NCI-H82 (cell line): Measurements from ENCODE around the gene SLC43A3.

Experiments
- DNase-seq: peaks from one replicate; lab custom pipeline; 2025; lab: John Stamatoyannopoulos, UW

The SLC43A3 gene

DNA sequence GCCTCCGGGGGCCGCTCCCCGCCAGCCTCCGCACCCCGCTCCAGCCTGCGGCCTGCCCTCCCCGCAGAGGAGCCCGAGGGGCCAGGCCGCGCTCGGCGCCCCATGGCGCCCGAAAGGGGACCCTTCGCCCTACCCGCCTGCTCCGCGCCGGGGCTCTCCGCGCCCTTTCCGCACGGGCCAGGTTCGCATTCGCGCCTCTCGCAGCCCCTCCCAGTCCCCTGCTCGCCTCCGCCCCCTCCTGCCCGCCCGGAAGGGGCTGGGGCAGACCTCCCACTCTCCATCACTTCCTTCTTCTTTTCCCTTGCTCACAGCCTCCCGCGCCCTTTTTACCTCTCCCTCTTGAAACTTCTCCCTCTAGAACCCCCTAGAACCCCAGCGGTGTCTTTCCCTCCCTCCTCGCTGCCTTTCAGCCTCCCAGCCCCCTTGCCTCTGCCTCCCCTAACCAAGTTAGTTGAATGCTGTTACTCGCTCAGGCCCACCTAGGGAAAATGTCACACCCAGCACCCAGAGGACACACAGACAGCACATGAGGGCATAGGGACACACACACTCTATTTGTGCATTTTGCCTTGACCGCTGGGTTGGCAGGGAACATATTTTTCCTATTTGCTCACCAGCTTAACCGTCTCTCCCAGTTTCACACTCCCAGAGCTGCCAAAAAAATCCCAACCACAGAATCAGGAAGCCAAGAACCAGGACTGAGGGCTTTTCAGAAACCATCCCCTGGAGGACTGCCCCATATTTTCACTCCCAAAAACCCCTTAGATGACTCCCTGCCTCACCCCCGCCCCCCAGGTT lies at the start of gene SLC43A3:
Gene SLC43A3, minus strand, starts transcription at position 193 of the 798 bp plus-strand sequence. CDS start 949 bp downstream, outside the sequence.
- peak; percentile 80 for DNase-seq

DNA sequence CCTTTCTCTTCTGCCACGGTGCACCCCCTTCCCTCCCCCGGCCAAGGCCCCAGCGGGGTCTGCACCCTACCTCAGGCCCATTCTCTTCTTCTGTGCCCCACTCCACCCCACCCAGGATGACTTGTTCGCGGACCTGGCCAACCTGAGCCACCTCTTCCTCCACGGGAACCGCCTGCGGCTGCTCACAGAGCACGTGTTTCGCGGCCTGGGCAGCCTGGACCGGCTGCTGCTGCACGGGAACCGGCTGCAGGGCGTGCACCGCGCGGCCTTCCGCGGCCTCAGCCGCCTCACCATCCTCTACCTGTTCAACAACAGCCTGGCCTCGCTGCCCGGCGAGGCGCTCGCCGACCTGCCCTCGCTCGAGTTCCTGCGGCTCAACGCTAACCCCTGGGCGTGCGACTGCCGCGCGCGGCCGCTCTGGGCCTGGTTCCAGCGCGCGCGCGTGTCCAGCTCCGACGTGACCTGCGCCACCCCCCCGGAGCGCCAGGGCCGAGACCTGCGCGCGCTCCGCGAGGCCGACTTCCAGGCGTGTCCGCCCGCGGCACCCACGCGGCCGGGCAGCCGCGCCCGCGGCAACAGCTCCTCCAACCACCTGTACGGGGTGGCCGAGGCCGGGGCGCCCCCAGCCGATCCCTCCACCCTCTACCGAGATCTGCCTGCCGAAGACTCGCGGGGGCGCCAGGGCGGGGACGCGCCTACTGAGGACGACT lies 49.3 kb upstream of the SLC43A3 start:
- DNase-seq = no peak

DNA sequence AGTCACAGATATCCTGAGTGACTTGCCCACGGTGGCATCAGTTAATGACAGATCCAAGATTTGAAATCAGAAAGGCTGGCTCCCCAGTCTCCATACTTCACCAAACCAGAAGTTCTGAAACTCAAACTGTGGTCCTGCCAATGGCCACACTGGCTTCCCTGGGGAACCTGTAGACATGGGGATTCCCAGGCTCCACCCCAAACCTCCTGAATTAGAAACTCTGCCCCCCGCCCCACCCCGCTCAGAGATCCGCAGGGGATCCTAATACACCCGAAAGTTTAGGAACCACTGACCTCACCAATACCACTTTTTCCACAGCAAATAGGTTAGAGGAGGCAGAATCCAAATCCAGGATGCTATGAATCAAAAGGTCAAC lies 48.7 kb upstream of the SLC43A3 start:
- no peak for DNase-seq

DNA sequence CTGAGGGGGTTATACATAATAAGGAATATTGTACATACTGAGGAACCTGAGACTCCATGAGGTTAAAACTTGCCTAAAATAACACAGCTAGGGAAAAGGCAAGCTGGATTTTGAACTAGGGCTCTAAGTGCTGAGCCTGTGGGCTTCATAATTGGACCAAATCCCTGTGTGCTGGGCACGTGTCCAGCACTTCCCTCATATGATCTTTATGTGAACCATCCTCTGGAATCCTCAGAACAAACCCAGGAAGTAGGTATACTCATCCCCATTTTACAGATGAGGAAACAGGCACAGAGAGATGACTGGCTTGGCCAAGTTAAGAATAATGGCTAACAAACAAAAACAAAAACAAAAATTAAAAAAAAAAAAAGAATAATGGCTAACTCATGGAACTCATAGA lies 48.3 kb upstream of the SLC43A3 start:
- no peak for DNase-seq

DNA sequence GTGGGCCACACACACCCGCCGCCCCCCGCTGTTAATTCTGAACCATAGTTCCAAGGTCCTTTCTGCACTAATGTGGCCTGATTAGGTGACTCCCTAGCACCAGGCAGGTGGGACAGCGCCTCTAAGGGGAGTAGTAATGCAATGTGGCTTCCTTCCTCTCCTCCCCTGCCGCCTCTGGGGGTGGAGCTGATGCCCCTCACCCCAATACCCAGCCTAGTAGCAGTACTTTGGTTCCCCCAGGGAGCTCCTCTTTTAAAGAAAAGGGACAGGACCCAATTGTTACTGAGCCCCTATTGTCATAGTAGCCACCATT lies 47.8 kb upstream of the SLC43A3 start:
- no peak for DNase-seq

DNA sequence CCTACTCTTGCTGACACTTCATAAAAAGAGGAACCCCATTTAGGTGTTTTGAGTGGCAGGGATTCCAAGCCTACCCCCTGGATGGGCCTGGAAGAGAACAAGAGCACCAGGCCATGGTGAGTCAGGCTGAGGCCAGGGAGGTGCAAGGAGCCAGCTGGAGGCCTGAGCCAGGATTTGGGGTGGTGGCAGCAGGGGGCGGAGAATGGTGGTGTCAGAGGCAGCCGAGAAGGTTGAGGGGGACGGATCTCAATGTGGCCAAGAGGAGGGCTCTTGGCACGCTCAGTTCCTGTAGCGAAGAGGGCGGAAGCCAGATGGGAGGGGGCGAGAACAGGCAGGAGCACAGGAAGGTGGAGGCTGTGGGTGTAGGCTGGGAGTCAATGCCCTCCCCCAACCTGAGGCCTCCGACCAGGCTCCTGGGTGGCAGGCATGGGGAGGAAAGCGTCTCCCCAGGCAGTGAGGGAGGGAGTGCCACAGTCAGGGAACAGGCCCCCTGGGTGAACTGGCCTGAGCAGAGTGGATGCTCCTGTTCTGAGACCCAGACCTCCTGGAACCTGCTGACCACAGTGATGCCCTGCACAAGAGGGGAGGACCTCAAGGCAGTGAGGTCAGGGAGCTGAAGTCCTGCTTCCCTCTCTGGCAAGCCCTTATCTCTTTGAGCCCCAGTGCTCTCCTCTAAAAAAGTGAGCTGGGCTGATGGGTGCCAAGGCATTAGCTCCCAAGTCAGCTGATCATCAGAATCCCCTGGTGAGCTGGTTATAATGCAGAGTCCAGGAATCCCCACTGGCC lies 47.3 kb upstream of the SLC43A3 start:
- peak; percentile 27 for DNase-seq

DNA sequence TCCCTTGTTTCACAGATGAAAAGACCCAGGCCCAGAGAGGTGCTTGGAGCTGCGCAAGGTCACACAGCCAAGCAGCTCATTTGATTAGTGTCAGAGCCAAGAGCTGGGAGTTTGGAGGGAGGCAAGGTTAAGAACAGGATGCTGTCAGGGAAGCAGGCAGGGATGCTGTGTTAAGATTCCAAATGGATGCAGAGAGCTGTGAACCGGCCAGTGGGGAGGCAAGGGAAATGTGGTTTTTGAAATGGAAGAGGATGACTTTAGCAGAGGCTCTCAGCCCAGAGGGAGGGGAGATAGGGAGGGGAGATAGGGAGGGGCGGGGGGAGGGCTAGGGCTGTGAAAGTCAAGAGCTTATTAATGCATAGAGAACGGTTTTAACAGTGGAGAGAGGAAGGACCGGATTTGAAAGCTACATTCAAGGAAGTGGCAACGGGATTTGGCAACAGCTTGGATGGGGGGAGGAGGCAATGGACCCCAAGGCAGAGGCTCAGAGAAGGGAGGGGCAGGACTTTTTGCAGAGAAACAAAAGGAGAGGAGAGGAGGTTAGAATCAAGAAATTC lies 46.4 kb upstream of the SLC43A3 start:
- peak; percentile 84 for DNase-seq

DNA sequence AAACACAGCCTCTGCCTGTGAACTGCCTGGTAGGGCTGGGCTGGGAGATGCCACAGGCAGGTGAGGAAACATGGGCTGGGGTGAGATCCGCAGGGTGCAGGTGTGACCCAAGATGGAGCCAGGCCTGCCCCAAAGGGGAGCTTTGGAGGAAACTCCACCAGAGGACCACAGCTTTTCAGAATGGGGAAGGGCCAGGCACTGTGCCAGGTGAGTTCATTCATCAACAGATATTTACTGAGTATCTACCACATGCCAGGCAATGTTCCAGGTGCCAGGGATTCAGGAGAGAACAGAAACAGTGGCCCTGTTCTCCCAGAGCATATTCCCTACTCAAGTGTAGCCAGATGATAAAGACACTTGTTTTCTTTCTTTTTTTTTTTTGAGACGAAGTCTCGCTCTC lies 44.6 kb upstream of the SLC43A3 start:
- no peak for DNase-seq

DNA sequence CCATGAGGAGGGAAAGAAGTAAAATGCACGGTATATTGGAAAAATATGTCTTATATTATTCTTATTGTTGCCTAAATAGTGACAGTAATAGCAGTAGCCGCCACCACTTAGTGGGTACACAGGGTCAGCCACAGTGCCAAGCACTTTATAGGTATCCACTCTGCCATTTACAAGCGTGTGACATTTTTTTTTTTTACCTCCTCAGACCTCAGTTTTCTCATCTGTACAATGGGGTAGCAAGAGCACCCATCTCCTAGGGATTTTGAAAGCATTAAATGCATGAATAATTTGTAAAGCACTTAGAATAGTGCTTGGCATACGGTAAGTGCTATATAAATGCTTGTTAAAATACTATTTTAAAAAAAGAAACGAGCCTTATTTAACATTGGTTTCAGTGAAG lies 42.3 kb upstream of the SLC43A3 start:
- DNase-seq = no peak

DNA sequence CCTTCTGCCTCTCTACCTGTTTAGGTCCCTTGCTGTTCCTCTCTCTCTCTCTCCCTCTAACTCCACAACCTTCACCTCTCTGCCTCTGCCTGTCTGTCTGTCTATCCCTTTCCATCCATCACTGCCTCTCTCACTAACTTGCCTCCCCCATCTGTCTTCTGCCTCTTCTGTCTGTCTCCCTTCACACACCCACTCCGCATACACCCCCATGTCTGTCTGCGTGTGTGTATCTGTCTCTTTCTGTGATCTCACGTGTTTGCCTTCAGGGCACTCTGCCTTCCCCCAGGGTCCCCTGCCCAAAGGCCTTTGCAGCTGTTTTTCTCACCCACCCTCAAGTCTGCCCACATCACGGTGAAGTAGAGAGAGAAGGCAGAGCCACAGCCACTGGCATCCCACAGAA lies 41.4 kb upstream of the SLC43A3 start:
- no peak for DNase-seq

DNA sequence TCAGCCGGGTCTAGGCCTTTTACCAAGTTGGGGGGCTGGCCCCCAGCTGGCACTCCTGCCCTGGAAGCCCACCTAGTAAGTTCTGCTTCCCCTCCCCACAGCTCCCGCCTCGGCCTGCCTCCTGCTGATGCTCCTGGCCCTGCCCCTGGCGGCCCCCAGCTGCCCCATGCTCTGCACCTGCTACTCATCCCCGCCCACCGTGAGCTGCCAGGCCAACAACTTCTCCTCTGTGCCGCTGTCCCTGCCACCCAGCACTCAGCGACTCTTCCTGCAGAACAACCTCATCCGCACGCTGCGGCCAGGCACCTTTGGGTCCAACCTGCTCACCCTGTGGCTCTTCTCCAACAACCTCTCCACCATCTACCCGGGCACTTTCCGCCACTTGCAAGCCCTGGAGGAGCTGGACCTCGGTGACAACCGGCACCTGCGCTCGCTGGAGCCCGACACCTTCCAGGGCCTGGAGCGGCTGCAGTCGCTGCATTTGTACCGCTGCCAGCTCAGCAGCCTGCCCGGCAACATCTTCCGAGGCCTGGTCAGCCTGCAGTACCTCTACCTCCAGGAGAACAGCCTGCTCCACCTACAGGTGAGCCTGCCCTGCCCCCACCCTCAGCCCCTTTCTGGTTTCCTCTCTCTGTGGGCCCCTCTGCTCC lies 40.7 kb upstream of the SLC43A3 start:
- no peak for DNase-seq

DNA sequence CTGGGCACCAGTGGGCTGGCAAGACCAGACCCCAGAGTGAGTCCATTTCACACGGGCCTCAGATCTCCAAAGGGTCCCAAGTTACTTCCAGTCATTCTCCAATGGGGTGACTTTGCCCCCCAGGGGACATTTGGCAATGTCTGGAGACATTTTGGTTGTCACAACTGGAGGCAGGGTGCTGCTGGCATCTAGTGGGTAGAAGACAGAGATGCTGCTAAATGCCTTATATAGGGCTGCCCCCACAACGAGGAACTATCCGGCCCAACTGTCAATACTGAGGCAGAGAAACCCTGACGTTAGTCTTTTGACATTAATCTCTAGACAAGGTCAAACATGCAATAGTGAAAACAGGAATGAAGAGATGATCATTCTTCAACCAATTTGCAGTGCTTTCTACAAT lies 39.8 kb upstream of the SLC43A3 start:
- DNase-seq = no peak

DNA sequence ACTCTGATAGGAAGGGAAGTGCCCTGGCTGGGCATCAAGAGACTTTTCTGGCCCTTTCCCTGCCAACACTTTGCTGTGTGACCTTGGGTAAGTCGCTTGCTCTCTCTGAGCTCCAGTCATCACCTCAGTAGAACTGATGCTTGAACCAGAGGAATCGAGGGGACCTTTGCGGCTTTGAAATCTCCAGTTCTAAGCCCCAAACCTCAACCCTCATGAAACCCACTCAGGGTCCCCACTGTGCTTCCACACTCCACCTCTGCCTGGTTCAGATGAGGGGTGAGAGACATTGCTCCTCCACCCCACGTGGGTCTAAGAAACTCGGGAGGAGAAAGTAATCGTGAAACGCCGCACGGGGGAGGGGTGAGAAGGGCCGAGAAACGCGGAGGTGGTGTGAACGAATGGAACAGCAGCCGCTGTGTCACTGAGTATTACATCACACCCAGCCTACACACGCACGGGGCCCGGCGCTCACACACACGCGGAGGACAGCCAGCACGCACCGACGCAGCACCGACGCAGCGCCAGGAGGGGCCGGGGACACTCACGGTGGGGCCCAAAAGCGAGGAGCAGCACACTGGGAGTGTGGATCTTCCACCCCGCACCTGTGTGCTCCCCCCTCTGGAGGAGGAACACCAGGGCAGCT lies 37.7 kb upstream of the SLC43A3 start:
- no peak for DNase-seq

DNA sequence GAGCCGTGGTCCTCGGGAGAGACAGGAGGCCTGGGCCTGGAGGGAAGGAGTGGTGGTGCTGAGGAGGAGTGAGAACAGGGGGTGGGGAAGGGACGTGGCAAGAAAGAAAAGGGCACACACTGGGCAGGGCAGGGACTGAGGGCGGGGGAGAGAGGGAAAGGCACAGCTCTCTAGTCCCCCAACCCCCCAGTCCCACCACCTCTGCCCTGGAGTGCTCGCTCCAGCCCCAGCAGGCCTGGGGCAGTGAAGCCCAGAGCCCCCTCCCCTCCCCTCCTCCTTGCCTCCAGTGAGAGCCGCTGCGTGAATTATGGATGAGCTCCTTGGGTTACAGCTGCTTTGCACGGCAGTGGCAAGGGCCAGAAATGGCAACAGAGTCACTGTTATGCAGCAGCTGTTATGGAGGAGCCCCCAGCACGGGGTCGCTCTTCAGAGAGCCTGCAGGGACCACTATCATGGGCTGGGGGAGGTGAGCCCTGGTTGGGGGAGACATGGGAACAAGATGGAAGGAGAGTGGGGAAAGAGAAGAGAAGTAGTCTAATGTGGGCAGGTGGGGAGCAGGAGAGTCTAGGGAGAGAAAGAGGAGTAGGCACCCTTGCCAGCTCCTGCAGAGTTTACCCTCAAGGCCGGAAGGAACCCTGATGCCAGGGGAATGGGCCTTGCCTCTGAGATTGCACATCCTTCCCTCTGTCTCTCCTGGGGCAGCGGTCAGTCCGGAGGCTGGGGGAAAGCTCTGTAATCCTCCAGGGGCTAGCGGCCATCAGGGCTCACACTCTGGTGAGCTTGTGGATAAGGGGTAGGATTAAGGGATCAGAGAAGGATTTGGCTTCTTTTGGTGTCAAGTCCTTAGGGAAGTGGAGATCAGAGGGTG lies 37.0 kb upstream of the SLC43A3 start:
- DNase-seq = peak; percentile 87

DNA sequence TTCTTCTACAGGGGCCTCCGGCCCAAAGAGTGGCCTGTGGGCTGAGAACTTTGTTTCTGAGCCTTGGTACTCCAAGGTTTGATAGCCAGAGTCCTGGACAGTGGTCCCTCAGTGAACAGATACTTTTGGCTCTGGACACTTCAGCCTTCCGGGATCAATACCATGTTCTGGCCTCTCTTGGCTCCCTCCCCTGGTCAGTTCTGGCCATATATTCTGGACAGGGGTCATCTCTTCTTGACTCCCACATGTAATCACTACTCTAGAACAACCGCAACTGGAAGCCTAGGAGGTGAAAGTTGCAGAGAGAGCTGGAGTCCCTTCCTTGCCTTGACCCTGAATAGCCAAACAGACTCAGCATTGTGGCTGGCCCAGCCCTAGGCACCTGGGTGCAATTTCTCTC lies 35.7 kb upstream of the SLC43A3 start:
- no peak for DNase-seq

DNA sequence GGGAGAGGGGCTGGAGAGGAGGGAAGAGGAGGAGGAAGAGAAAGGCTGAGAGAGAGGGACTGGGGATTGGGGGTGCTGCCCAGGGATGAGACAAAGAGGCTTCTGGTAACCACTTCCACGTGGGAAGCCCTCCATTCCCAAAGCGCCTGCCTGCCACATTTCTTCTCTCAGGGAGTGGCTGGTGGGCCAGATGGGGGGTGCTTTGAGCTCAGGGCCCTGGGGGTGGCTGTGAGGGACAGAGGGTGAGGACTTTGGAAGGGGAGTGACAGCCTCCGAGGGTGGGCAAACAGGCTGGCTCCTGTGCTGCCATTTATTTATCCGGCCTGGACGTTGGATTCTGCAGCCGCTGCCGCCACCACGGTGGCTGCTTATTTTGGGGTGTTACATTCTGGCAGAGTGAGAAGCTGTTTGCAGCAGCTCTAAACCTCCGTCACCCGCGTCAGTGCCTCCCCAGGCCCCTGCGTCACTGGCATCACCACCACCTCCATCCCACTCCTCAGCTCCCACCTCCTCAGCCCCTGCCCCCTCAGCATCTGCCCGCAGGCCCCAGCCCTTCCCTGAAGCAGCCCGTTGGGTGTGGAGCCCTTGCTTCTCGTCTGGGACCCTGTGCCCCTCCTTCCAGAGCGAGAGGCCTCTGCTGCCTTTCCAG lies 35.0 kb upstream of the SLC43A3 start:
- DNase-seq = no peak

DNA sequence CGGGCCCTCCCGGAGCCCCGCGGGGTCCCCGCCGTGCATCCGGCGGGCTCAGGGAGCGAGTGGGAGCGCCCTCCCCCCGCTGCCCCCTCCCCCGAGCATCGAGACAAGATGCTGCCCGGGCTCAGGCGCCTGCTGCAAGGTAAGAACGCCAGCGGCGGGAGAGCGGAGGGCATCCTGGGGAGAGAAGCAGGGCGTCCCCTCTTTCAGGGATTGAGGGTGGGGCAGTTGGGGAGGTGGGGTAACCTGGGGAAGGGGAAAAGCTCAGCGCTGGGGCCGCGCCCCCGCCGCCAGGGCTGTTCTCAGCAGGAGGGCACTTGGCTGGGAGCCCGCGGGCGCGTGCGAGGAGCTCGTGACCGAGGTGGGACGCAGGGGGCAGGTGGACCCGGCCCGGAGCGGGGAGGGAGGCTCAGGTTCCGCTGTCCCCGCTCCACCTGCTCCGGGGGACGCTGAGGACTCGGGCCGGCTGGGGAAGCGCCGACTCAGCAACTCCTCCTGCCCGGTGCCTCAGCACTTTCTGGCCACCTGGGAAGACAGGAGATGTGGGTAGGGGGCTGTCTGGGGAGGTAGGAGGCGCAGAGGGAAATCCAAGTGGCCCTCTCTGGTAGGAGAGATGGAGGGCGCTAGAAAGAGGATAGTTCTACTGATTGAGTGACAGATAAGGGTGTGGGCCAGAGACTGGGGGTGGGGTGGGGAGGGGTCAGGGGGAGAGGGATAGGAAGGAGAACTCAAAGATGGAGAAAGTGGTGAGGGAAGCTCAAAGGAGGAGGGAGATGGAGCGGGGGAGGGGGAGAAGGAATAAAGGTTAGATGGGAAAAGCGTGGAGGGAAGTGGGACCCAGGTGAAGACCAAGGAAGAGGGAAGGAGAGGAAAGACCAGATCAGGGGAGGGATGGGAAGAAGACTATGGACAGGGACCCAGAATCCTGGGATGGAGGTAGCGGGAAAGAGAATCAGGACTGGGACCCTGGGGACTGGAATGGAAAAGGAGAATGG lies 34.1 kb upstream of the SLC43A3 start:
- peak; percentile 50 for DNase-seq

DNA sequence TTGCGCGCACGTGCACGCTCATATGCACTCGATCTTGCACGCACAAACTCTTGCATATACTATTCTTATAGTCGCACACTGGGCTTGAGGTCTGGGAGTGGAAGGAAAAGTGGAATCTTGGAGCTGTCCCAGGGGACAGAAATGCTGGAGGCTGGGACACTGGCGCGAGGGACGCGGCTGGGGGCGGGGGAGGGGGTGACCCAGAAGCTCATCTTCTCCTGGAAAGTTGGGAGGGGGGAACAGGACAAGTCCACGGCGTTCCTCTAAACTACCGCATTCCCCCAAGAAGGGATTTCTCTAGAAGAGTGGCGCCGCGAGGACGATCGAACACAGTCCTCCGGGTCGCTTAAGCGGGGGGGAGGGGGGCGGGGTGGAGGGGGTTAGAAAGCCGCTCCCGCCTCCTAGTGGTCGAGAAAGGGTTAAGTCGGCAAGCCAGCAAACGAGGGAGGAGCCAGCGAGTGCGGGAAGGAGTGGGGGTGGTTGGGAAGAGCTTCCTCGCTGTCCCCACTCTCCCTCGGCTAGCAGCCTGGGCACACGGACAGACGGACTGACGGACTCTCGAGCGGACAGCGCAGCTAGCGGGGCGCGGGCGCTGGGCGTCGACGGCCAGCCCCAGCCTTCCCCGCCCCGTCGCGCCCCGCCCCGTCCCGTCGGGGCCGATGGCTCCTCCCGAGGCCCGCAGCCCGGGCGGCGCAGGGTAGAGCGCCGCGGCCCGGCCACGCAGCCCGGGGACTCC lies 33.3 kb upstream of the SLC43A3 start, which contains the start of gene RTN4RL2:
Gene RTN4RL2, plus strand, starts transcription at position 507 of the 736 bp plus-strand sequence. CDS start 338 bp downstream, outside the sequence.
- DNase-seq = peak; percentile 89
